ENCODE measurements around the gene SHISAL1. TPM values are rescaled to one million over a fixed set of nuclear protein-coding genes. Genes with fewer than 3 reads are reported as not detected.

Gene SHISAL1
- total RNA-seq, 1 experiment from 2014 or later: 2.9 TPM

GRCh38 chr22:44333847-44334635, 21.3 kb upstream of the SHISAL1 start:
- peaks cover 37% of the 10 kb centered on the region for H3K27me3 Mint-ChIP-seq (ENCODE audit: low read depth)
- Histone ChIP-seq H3K79me2 (ENCODE audit: insufficient read depth, low read length) (no peaks in the 10 kb centered on the region), H3K27ac (ENCODE audit: insufficient read length, low read depth, low read length) (no peak overlapping the region), H2AFZ (ENCODE audit: low read length) (no peak overlapping the region), H3K4ac (ENCODE audit: low read depth, low read length) (no peak overlapping the region), H2BK12ac (ENCODE audit: insufficient read length, low read depth, low read length) (no peak overlapping the region), H2BK5ac (ENCODE audit: insufficient read length, low read length) (no peak overlapping the region), H2BK15ac (ENCODE audit: low read depth, low read length) (no peak overlapping the region), H3K14ac (ENCODE audit: insufficient read depth, low read length) (no peak overlapping the region), H3K56ac (ENCODE audit: insufficient read length, low read depth, low read length) (no peak overlapping the region), H4K5ac (ENCODE audit: insufficient read length, low read depth, low read length) (no peak overlapping the region), H3K9ac (ENCODE audit: extremely low read depth, insufficient read length, low read length) (no peak overlapping the region), H2AK5ac (ENCODE audit: insufficient read length, low read length) (no peak overlapping the region), H4K91ac (ENCODE audit: insufficient read length, low read depth, low read length) (no peak overlapping the region), H3K23me2 (ENCODE audit: insufficient read length, low read depth, low read length, poor library complexity, severe bottlenecking) (peaks cover 10% of the 10 kb centered on the region), H3K27me3 (ENCODE audit: insufficient read depth, low read length) (peaks cover 11% of the 10 kb centered on the region; the same call in 1 of the 2 replicates), H2BK20ac (ENCODE audit: low read depth, low read length, poor library complexity, severe bottlenecking) (no peak overlapping the region), H4K20me1 (ENCODE audit: control insufficient read depth, insufficient read depth, insufficient read length) (no peaks in the 10 kb centered on the region), H3K4me2 (ENCODE audit: insufficient read depth, insufficient read length, low read length) (no peak overlapping the region), H4K8ac (replicated peaks; ENCODE audit: insufficient read length, low read depth, low read length) (no peak overlapping the region), H3T11ph (ENCODE audit: low read length) (no peak overlapping the region), H3K9me3 (ENCODE audit: control insufficient read depth, low read depth, low read length) (no peaks in the 10 kb centered on the region), H2BK120ac (ENCODE audit: low read depth, low read length, poor library complexity, severe bottlenecking) (no peak overlapping the region), H3K79me1 (ENCODE audit: insufficient read depth, low read depth, low read length, poor library complexity, severe bottlenecking) (no peaks in the 10 kb centered on the region), H3K23ac (ENCODE audit: insufficient read length, low read depth, low read length) (no peak overlapping the region), H3K18ac (ENCODE audit: insufficient read length, low read depth, low read length) (no peak overlapping the region), H3K4me1 (ENCODE audit: insufficient read depth, low read length) (no peaks in the 10 kb centered on the region)
- no peaks in the 10 kb centered on the region for H3K36me3 Mint-ChIP-seq (ENCODE audit: insufficient read depth in 1 of 3, low read depth in 3 of 3)
- H3K4me1 Mint-ChIP-seq: peaks cover 18 to 20% of the 10 kb centered on the region in 2 experiments
- no peak overlapping the region for H3K27ac Mint-ChIP-seq
- TF ChIP-seq CTCF (conservative IDR thresholded peaks at IDR 0.05): no peak
- H3K9me3 Mint-ChIP-seq: no peaks in the 10 kb centered on the region
- H3K4me3 Mint-ChIP-seq: no peak overlapping the region
- 100% methylated on average over 2 of the region's 13 CpGs for WGBS (ENCODE audit: extremely low coverage, insufficient read length, low lambda C conversion rate)
- DNase-seq: no peak
